HUES6 (cell line): ENCODE results near the gene WFDC2.

Experiments
- H3K27ac ChIP-seq: 2 replicates; pipeline ENCODE4 v1.7.0; 2013; ENCODE audit warnings: low read depth, mild to moderate bottlenecking, low read length, inconsistent platforms
- H3K27me3 ChIP-seq: 2 replicates; pipeline ENCODE4 v1.6.1; 2013; ENCODE audit warnings: low read length; ENCODE audit not compliant: control insufficient read depth, insufficient read depth
- H3K36me3 ChIP-seq: 2 replicates; pipeline ENCODE4 v1.6.1; 2013; ENCODE audit warnings: low read length; ENCODE audit not compliant: control insufficient read depth, insufficient read depth
- H3K4me1 ChIP-seq: 2 replicates; pipeline ENCODE4 v1.6.1; 2013; ENCODE audit warnings: low read length; ENCODE audit not compliant: control insufficient read depth, insufficient read depth
- H3K4me3 ChIP-seq: 2 replicates; pipeline ENCODE4 v1.5.1; 2013; ENCODE audit warnings: low read depth, low read length
- H3K9ac ChIP-seq: one replicate; pipeline ENCODE4 v1.6.1; 2013; ENCODE audit warnings: mild to moderate bottlenecking, low read length
- H3K9me3 ChIP-seq: 2 replicates; pipeline ENCODE4 v1.6.1; 2013; ENCODE audit warnings: low read depth, low read length; ENCODE audit not compliant: control insufficient read depth, insufficient read depth

The WFDC2 gene

GRCh38 chr20:45500022-45500421 is 30.5 kb downstream of the WFDC2 start:
- Histone ChIP-seq H3K9me3 (no peaks in the 10 kb centered on the region), H3K4me3 (no peak overlapping the region), H3K9ac (no peak overlapping the region), H3K27me3 (peaks cover 4% of the 10 kb centered on the region; the same call in 1 of the 2 replicates), H3K27ac (no peak overlapping the region), H3K4me1 (no peaks in the 10 kb centered on the region; the same call in 1 of the 2 replicates), H3K36me3 (no peaks in the 10 kb centered on the region)

GRCh38 chr20:45501600-45501999 is 32.0 kb downstream of the WFDC2 start:
- H3K9me3 ChIP-seq = no peaks in the 10 kb centered on the region
- H3K27me3 ChIP-seq = peaks cover 4% of the 10 kb centered on the region; the same call in 1 of the 2 replicates
- no peaks in the 10 kb centered on the region for H3K36me3 ChIP-seq
- no peak overlapping the region for H3K27ac ChIP-seq
- H3K4me1 ChIP-seq = no peaks in the 10 kb centered on the region; the same call in 1 of the 2 replicates
- H3K9ac ChIP-seq = no peak overlapping the region
- no peak overlapping the region for H3K4me3 ChIP-seq

GRCh38 chr20:45502561-45502960 is 33.0 kb downstream of the WFDC2 start:
- H3K9me3 ChIP-seq = no peaks in the 10 kb centered on the region
- H3K4me3 ChIP-seq = no peak overlapping the region
- H3K27me3 ChIP-seq = peaks cover 4% of the 10 kb centered on the region; the same call in 1 of the 2 replicates
- H3K9ac ChIP-seq = no peak overlapping the region
- H3K4me1 ChIP-seq = no peaks in the 10 kb centered on the region; the same call in 1 of the 2 replicates
- no peaks in the 10 kb centered on the region for H3K36me3 ChIP-seq
- no peak overlapping the region for H3K27ac ChIP-seq

GRCh38 chr20:45503403-45503802 is 33.9 kb downstream of the WFDC2 start:
- no peak overlapping the region for H3K9ac ChIP-seq
- H3K4me1 ChIP-seq = no peaks in the 10 kb centered on the region; the same call in 1 of the 2 replicates
- H3K36me3 ChIP-seq = no peaks in the 10 kb centered on the region
- peaks cover 4% of the 10 kb centered on the region; the same call in 1 of the 2 replicates for H3K27me3 ChIP-seq
- no peak overlapping the region for H3K27ac ChIP-seq
- no peaks in the 10 kb centered on the region for H3K9me3 ChIP-seq
- no peak overlapping the region for H3K4me3 ChIP-seq

- peaks cover 8% of the 10 kb centered on the region; the same call in 1 of the 2 replicates for H3K27me3 ChIP-seq
- H3K9ac ChIP-seq = no peak overlapping the region
- H3K27ac ChIP-seq = no peak overlapping the region
- no peaks in the 10 kb centered on the region for H3K4me1 ChIP-seq
- no peaks in the 10 kb centered on the region for H3K9me3 ChIP-seq
- no peak overlapping the region for H3K4me3 ChIP-seq
- H3K36me3 ChIP-seq = no peaks in the 10 kb centered on the region
These were observed 36.8 kb downstream of the WFDC2 start for GRCh38 chr20:45506398-45506797.

GRCh38 chr20:45507011-45507820 is 37.7 kb downstream of the WFDC2 start:
- H3K9me3 ChIP-seq = no peaks in the 10 kb centered on the region
- H3K27me3 ChIP-seq = peaks cover 8% of the 10 kb centered on the region; the same call in 1 of the 2 replicates
- no peak overlapping the region for H3K27ac ChIP-seq
- no peak overlapping the region for H3K9ac ChIP-seq
- H3K4me3 ChIP-seq = no peak overlapping the region
- no peaks in the 10 kb centered on the region for H3K36me3 ChIP-seq
- H3K4me1 ChIP-seq = no peaks in the 10 kb centered on the region

GRCh38 chr20:45508068-45508886 is 38.7 kb downstream of the WFDC2 start:
- Histone ChIP-seq H3K27me3 (peaks cover 16% of the 10 kb centered on the region; the same call in 1 of the 2 replicates), H3K9me3 (no peaks in the 10 kb centered on the region), H3K9ac (no peak overlapping the region), H3K27ac (no peak overlapping the region), H3K4me3 (no peak overlapping the region), H3K4me1 (no peaks in the 10 kb centered on the region), H3K36me3 (no peaks in the 10 kb centered on the region)

GRCh38 chr20:45509091-45509490 is 39.5 kb downstream of the WFDC2 start:
- H3K27me3 ChIP-seq = peaks cover 23% of the 10 kb centered on the region; the same call in 1 of the 2 replicates
- H3K36me3 ChIP-seq = no peaks in the 10 kb centered on the region
- no peaks in the 10 kb centered on the region for H3K4me1 ChIP-seq
- H3K9me3 ChIP-seq = no peaks in the 10 kb centered on the region
- H3K27ac ChIP-seq = no peak overlapping the region
- no peak overlapping the region for H3K9ac ChIP-seq
- no peak overlapping the region for H3K4me3 ChIP-seq

- Histone ChIP-seq H3K36me3 (no peaks in the 10 kb centered on the region), H3K9me3 (no peaks in the 10 kb centered on the region), H3K4me1 (no peaks in the 10 kb centered on the region), H3K4me3 (no peak overlapping the region), H3K27ac (no peak overlapping the region), H3K27me3 (peaks cover 20% of the 10 kb centered on the region; the same call in 1 of the 2 replicates), H3K9ac (no peak overlapping the region)
These were observed 40.8 kb downstream of the WFDC2 start for GRCh38 chr20:45510242-45510862.

- no peak within 1 kb of the TSS for H3K9ac ChIP-seq
- H3K27me3 ChIP-seq = peaks cover 20% of the 10 kb centered on the region; the same call in 1 of the 2 replicates
- no peaks in the 10 kb centered on the region for H3K4me1 ChIP-seq
- H3K4me3 ChIP-seq = no peak within 1 kb of the TSS
- no peak within 1 kb of the TSS for H3K27ac ChIP-seq
- H3K9me3 ChIP-seq = no peaks in the 10 kb centered on the region
- no peaks in the 10 kb centered on the region for H3K36me3 ChIP-seq
These were observed 45.8 kb downstream of the WFDC2 start, which contains the start of gene SPINT3 for GRCh38 chr20:45515147-45515913. Gene SPINT3 (minus strand): TSS chr20:45515622. CDS start chr20:45515608, 14 bp downstream.
